Glutamatergic neuron (in vitro differentiated cells): ENCODE measurements around the gene FAM237A. TPM values are rescaled to one million over a fixed set of nuclear protein-coding genes. Genes with fewer than 3 reads are reported as not detected.

Source experiments
- DNase-seq: peaks from one replicate; pipeline ENCODE4 v3.0.0; 2022
- H3K27ac Mint-ChIP-seq: one replicate; pipeline ENCODE4 v1.8.0; 2020; ENCODE audit warnings: mild to moderate bottlenecking, mixed read lengths, inconsistent platforms; ENCODE audit not compliant: unreplicated experiment
- H3K27me3 Mint-ChIP-seq: one replicate; pipeline ENCODE4 v1.8.0; 2020; ENCODE audit warnings: mild to moderate bottlenecking, moderate library complexity, mixed read lengths, inconsistent platforms; ENCODE audit not compliant: unreplicated experiment
- H3K36me3 Mint-ChIP-seq: one replicate; pipeline ENCODE4 v1.8.0; 2020; ENCODE audit warnings: mild to moderate bottlenecking, mixed read lengths, inconsistent platforms; ENCODE audit not compliant: unreplicated experiment
- H3K4me1 Mint-ChIP-seq: one replicate; pipeline ENCODE4 v1.8.0; 2020; ENCODE audit warnings: mild to moderate bottlenecking, low read depth, mixed read lengths, inconsistent platforms; ENCODE audit not compliant: unreplicated experiment
- H3K4me3 Mint-ChIP-seq: one replicate; pipeline ENCODE4 v1.8.0; 2020; ENCODE audit warnings: mild to moderate bottlenecking, mixed read lengths, inconsistent platforms; ENCODE audit not compliant: unreplicated experiment
- H3K9me3 Mint-ChIP-seq: one replicate; pipeline ENCODE4 v1.8.0; 2020; ENCODE audit warnings: mild to moderate bottlenecking, moderate library complexity, mixed read lengths, inconsistent platforms; ENCODE audit not compliant: unreplicated experiment
- total RNA-seq: library from RNA; stranded (reverse); fragmentation: NEBNext Ultra II Directional; extraction: Animal tissue kit (Norgen Biotek cat#: 25700); gene quantifications from one replicate; pipeline ENCODE4 v1.2.1, GENCODE V29; 2021; ENCODE audit not compliant: unreplicated experiment
- TF ChIP-seq, protein P1 (sequence below): fragments of 200-600 bp; sonication (generic); IDR thresholded peaks from one replicate; pipeline ENCODE4 v1.5.0; 2021; ENCODE audit not compliant: partially characterized antibody, unreplicated experiment

FAM237A gene
- total RNA-seq, 1 donor from 2014 or later = not detected

DNA sequence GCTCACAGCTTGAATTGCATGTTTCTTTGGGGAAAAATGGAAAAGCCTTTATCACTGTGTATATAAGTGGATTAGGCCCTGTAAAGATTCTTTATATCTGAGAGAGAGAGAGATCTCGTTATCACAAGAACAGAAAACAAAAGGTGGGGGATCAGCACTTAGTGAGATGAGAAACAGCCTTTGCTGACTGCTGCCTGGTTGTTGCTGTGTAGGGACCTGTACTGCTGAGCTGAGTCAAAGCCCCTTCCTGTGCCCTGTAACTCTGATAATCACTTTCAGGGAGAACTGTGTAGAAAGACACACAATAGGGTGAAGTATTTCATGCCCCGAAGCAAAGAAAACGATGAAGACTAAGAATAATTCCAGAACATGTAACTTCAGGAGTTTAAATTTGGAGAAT, 30.6 kb upstream of the FAM237A start:
- H3K9me3 Mint-ChIP-seq = no peaks in the 10 kb centered on the region
- H3K4me3 Mint-ChIP-seq = no peak overlapping the region
- DNase-seq = no peak
- no peaks in the 10 kb centered on the region for H3K36me3 Mint-ChIP-seq
- no peaks in the 10 kb centered on the region for H3K4me1 Mint-ChIP-seq
- H3K27ac Mint-ChIP-seq = no peak overlapping the region
- H3K27me3 Mint-ChIP-seq = no peaks in the 10 kb centered on the region
- TF ChIP-seq, protein P1, sequence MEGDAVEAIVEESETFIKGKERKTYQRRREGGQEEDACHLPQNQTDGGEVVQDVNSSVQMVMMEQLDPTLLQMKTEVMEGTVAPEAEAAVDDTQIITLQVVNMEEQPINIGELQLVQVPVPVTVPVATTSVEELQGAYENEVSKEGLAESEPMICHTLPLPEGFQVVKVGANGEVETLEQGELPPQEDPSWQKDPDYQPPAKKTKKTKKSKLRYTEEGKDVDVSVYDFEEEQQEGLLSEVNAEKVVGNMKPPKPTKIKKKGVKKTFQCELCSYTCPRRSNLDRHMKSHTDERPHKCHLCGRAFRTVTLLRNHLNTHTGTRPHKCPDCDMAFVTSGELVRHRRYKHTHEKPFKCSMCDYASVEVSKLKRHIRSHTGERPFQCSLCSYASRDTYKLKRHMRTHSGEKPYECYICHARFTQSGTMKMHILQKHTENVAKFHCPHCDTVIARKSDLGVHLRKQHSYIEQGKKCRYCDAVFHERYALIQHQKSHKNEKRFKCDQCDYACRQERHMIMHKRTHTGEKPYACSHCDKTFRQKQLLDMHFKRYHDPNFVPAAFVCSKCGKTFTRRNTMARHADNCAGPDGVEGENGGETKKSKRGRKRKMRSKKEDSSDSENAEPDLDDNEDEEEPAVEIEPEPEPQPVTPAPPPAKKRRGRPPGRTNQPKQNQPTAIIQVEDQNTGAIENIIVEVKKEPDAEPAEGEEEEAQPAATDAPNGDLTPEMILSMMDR = no peak

DNA sequence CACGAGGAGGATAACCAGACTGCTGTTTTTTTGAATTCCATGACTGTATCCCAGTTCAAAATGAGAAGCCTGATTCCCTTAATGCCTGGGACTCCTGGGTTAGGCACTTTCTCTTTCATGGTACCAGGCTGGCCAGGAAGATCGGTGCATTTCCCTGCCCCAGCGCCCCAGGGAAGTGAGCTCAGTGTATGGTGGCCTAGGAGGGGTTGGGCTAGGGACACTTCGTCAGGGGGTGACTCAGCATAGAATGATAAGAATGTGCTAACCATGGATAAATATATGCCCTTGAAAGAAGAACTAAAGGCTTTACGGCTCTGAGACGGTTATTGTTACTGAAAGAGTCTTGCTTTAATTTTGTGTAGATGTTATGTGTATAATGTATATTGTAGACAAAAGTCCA, 27.5 kb upstream of the FAM237A start:
- no peaks in the 10 kb centered on the region for H3K4me1 Mint-ChIP-seq
- H3K27me3 Mint-ChIP-seq = no peaks in the 10 kb centered on the region
- no peak overlapping the region for H3K4me3 Mint-ChIP-seq
- no peak for DNase-seq
- H3K9me3 Mint-ChIP-seq = no peaks in the 10 kb centered on the region
- no peak overlapping the region for H3K27ac Mint-ChIP-seq
- TF ChIP-seq, protein P1 = no peak
- no peaks in the 10 kb centered on the region for H3K36me3 Mint-ChIP-seq

DNA sequence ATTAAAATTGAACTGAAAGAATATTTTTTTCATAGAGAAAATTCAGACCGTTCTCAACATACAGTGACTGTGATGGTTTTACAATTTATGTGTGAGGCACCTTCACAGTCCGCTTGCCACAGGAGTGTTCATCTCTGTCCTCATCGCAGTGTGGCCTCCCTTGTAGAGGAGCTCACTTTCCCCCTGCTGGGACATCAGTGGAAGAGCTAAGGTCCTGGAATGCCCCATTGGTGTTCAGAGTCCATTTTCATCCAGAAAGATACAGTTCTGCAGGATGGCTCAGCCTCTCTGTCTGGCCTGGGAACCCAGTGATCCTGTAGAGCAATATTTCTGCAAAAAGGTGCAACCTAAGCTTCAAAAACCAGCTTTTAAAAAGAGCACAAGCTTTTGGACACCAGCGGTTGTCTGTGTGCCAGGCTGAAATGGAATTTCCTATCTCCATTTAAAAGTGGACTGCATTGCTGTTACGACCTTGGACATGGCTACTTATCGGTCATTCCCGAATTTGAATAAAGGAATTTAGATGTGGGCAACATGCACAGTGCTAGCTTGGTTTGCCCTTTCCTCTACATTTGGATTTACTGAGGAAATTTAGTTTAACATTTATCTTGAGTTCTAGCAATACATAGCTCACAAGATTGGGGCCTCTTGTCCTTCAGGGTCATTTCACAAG, 26.7 kb upstream of the FAM237A start:
- no peaks in the 10 kb centered on the region for H3K27me3 Mint-ChIP-seq
- no peaks in the 10 kb centered on the region for H3K4me1 Mint-ChIP-seq
- no peak overlapping the region for H3K27ac Mint-ChIP-seq
- H3K36me3 Mint-ChIP-seq = no peaks in the 10 kb centered on the region
- DNase-seq = no peak
- TF ChIP-seq, protein P1 = no peak
- H3K4me3 Mint-ChIP-seq = no peak overlapping the region
- H3K9me3 Mint-ChIP-seq = no peaks in the 10 kb centered on the region

DNA sequence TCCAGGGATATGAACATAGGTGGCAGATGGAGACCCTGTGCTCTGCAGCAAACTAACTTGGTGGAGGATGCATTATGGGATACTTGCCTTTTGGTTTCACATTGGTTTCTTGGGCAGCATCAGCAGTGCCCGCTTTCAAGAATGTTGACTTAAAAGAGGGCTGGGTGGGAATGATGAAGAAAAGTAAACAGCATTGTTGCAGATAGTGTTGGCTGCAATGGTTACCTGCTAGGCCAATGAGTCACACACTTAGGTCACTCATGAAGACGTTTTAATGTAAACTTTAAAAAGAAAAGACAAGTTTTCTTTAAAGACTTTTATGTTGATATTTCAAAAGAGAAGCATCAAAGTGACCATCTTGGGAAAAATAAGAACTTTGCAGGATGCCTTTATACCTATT, 26.1 kb upstream of the FAM237A start:
- Mint-ChIP-seq H3K4me3 (no peak overlapping the region), H3K9me3 (no peaks in the 10 kb centered on the region), H3K36me3 (no peaks in the 10 kb centered on the region), H3K27me3 (no peaks in the 10 kb centered on the region), H3K4me1 (no peaks in the 10 kb centered on the region), H3K27ac (no peak overlapping the region)
- no peak for DNase-seq
- TF ChIP-seq, protein P1 = no peak

DNA sequence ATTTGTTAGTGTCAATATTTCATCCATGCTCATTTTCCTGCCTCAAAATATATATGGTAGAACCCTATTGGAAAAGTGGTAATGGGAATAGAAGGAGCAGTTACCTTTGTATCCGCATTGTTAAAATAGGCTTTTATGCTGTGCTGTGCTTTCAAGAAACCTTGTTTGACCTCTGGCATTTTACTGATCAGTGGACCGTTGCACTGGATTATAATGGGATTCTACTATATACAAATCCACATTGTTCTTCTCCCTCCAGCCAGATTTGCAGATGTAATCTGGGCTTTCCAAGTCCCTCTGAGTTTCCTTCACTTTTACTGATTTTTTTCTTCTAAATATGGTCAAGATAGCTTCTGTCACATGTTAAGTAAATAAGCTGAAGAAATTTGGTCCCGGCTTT, 23.3 kb upstream of the FAM237A start:
- Mint-ChIP-seq H3K4me3 (no peak overlapping the region), H3K9me3 (no peaks in the 10 kb centered on the region), H3K27me3 (no peaks in the 10 kb centered on the region), H3K4me1 (no peaks in the 10 kb centered on the region), H3K27ac (no peak overlapping the region), H3K36me3 (no peaks in the 10 kb centered on the region)
- TF ChIP-seq, protein P1 = no peak
- DNase-seq = no peak
